GM12891 (cell line): Measurements from ENCODE around the gene ARMC9.
A peak's percentile ranks its signal among the peaks of the same experiment; 100 is the strongest.

Experiments used
- DNase-seq: peaks from one replicate; pipeline ENCODE4 v3.0.0; 2011; ENCODE audit warnings: low spot score; ENCODE audit not compliant: insufficient read length
- FAIRE-seq: peaks from 2 replicates; lab custom pipeline; 2011; peaks lifted over from hg19 to GRCh38; lab: Jason Lieb, UNC
- PAX5 ChIP-seq: IDR thresholded peaks from 2 replicates; pipeline ENCODE4 v1.6.1; 2011; ENCODE audit warnings: low read length, moderate library complexity, mild to moderate bottlenecking; ENCODE audit not compliant: insufficient read depth, severe bottlenecking
- POLR2A ChIP-seq: IDR thresholded peaks from 2 replicates; pipeline ENCODE4 v1.6.1; 2011; ENCODE audit warnings: low read depth, low read length, control low read depth
- POLR2AphosphoS5 ChIP-seq: IDR thresholded peaks from 2 replicates; pipeline ENCODE4 v1.6.1; 2011; ENCODE audit warnings: low read depth, low read length, control low read depth
- POU2F2 ChIP-seq: IDR thresholded peaks from 2 replicates; pipeline ENCODE4 v1.6.1; 2011; ENCODE audit warnings: low read depth, mild to moderate bottlenecking, control low read depth, low read length, moderate library complexity
- SPI1 ChIP-seq: IDR thresholded peaks from 2 replicates; pipeline ENCODE4 v1.6.1; 2011; ENCODE audit warnings: low read depth, low read length, control low read depth
- TAF1 ChIP-seq: IDR thresholded peaks from 2 replicates; pipeline ENCODE4 v1.6.1; 2011; ENCODE audit warnings: low read depth, low read length, control low read depth

ARMC9 gene

DNA sequence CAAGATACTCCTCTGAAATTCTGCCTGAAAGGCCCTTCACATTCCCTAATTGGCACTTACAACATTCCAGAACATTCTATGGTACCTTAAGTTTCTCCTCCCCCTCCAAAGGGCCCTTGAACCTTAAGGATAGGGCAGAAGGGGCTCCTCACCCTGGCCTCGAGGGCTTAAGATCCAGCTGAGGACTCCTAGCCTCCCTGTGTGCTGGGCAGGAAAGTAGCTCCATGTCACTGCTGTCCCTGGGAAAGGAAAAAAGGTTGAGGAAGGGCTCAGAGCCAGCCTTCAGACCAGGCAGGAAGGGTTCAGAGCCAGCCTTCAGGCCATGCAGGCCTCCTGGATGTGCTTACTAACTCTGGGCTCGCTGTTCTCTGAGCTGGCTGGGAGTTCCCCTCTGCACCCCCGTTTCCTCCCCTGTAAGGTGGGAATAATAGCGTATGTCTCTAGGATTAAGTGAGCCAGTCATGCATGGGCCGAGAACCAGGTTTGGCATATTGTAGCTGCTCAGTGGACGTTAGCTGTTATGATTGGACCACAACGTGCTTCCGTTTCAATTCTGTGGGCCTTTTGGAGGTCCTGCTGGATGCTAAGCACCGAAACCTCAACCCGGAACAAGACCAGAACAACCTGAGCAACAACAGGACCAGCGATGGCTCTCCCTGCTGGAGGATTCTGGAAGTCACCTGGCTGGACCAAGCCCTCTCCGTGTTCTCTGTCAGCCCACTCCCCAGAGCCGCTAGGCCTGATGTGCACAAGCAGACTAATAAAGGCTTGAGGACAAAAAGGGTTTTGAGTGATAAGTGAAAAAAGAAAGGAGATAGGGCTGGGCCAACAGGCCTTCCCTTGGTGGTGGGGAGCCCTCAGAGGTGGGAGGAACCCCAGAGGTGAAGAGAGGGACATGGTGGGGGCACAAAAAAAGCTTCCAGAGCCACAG lies 196.0 kb downstream of the ARMC9 start:
- peak; percentile 99 for FAIRE-seq
- TF ChIP-seq POLR2AphosphoS5 (peak; percentile 76), POU2F2 (peak; percentile 73; the same call in 1 of the 2 replicates), SPI1 (peak; percentile 58), PAX5 (no peak), POLR2A (peak; percentile 84), TAF1 (peak; percentile 58; the same call in 1 of the 2 replicates)
- DNase-seq = peak; percentile 84

DNA sequence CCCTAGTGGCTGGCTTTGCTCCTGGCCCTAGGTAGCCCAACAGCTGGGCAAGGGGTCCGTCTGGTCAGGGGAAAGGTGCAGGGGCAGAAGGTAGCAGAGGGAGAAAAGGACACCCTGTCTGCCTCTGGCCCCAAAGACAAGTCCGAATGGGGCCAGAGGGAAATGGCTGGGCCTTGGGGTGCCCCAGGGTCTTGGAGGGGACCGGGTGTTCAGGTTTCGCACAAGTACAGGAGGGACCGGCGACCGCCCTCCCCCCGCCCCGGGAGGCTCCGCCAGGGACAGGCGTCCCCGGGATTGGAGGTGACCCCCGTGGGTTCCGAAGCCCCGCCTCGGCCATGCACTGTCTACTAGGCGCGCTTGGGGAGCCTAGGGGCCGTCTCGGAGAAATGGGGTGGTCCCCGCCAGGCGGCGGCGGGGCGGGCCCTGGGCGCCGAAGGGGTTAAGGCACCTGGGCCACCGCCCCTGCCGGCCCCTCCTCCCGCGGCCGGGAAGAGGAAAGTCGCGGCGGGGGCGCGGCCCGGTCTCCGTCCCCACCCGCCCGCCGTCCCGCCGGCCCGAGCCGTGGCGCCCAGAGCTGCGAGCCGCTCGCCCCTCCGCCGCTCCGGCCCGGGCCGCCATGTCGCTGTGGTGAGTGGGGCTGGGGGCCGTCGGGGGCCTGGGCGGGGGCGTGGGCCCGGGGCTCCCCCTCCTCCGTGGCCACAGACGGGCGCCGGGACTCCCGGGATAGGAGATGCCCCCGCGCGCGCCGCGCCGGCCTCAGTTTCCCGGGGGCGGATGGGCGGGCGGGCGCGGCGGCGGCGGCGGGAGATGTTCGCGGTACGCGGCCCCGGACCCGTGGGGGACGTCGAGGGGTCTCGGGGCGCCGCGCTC lies 197.0 kb downstream of the ARMC9 start, which contains the start of gene B3GNT7:
B3GNT7 (plus strand) TSS at position 523 of the 870 bp plus-strand sequence; CDS start at position 617, 94 bp downstream.
- DNase-seq (peak; percentile 74), FAIRE-seq (peak; percentile 69)
- no peak for TF ChIP-seq POLR2A
- TF ChIP-seq POLR2AphosphoS5 = no peak

DNA sequence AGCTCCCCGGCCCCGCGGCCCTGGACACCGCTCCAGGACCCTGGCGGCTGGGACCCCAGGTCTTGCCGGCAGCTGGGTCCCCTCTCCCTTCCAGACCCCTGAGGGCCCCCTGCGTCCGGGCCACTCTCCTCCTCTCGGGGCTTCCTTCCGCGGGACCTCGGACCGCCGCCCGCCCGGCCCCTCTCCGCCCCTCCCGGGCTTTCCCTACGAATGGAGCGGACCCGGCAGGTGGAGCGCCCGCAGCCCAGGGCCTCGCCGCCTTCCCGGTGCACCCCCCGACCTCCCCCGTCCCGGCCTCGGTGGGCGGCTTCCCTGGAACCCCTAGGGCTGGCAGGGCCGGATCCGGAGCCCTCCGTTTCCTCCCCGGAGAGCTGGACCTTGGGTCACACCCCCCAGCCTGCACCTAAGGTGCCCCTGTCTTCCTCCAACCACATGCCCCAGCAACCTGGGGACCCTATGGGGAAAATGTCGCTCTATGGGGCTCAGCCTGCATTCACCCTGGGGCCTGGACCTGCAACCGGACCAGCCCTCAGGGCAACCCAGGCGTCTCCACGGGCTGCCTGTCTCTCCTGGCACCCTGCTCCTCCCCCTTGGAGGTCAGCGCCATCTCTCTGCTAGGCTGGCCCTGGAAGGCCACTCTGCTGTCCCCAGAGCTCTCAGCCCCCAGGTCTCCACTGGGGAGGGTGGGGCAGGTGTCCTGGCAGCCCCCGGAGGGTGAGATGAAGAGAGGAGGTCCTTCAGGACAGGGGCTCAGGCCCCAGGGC lies 197.8 kb downstream of the ARMC9 start:
- DNase-seq (peak; percentile 44), FAIRE-seq (peak; percentile 20)
- no peak for TF ChIP-seq POLR2AphosphoS5
- no peak for TF ChIP-seq TAF1
- no peak for TF ChIP-seq POLR2A
- TF ChIP-seq POU2F2 = no peak
- TF ChIP-seq PAX5 = no peak
- no peak for TF ChIP-seq SPI1

DNA sequence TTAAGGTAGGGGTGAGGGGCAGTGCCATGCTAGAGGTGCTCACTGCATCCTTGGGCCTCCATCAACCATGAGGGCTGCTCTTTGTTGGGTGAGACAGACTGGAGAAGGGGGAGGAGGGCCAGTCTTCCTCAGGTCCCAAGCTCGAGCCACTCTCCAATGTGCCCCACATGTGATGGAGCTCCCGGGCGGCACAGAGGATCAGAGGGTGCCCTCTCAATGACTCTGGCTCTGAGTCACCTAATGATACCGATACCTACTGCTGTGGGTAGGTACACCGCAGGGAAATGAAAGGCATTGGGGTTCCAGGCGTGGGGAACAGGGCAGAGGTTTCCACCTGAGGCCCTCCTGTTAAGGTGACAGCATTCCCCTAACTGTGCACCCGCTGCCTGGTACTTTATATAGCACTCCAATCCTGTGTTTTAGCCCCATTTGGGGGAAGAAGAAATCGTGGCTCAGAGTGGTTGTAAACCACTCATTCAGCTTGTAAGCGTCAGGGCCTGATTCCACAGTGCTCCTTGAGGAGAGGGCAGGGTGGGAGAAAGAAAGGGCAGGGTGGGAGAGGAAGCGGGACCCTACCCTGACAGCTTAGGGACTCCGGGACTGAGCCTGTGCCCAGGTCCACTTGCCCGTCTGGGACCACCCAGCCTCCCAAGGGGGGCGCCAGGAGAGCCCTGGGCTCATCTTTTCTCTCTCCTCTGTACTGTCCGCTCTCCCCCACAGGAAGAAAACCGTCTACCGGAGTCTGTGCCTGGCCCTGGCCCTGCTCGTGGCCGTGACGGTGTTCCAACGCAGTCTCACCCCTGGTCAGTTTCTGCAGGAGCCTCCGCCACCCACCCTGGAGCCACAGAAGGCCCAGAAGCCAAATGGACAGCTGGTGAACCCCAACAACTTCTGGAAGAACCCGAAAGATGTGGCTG lies 198.8 kb downstream of the ARMC9 start:
- no peak for DNase-seq
- peak; percentile 9 for FAIRE-seq
- no peak for TF ChIP-seq TAF1
- no peak for TF ChIP-seq PAX5
- no peak for TF ChIP-seq POU2F2
- no peak for TF ChIP-seq POLR2AphosphoS5
- TF ChIP-seq SPI1 = no peak
- no peak for TF ChIP-seq POLR2A

DNA sequence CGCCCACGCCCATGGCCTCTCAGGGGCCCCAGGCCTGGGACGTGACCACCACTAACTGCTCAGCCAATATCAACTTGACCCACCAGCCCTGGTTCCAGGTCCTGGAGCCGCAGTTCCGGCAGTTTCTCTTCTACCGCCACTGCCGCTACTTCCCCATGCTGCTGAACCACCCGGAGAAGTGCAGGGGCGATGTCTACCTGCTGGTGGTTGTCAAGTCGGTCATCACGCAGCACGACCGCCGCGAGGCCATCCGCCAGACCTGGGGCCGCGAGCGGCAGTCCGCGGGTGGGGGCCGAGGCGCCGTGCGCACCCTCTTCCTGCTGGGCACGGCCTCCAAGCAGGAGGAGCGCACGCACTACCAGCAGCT lies 199.5 kb downstream of the ARMC9 start:
- no peak for TF ChIP-seq PAX5
- no peak for TF ChIP-seq SPI1
- no peak for TF ChIP-seq TAF1
- TF ChIP-seq POLR2A = no peak
- no peak for TF ChIP-seq POLR2AphosphoS5
- TF ChIP-seq POU2F2 = no peak
- FAIRE-seq (no peak), DNase-seq (no peak)

DNA sequence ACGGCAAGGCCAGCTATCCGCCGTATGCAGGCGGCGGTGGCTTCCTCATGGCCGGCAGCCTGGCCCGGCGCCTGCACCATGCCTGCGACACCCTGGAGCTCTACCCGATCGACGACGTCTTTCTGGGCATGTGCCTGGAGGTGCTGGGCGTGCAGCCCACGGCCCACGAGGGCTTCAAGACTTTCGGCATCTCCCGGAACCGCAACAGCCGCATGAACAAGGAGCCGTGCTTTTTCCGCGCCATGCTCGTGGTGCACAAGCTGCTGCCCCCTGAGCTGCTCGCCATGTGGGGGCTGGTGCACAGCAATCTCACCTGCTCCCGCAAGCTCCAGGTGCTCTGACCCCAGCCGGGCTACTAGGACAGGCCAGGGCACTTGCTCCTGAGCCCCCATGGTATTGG lies 200.2 kb downstream of the ARMC9 start:
- DNase-seq (no peak), FAIRE-seq (no peak)
- TF ChIP-seq POLR2A (no peak), POU2F2 (no peak), TAF1 (no peak), POLR2AphosphoS5 (no peak), PAX5 (no peak), SPI1 (no peak)

DNA sequence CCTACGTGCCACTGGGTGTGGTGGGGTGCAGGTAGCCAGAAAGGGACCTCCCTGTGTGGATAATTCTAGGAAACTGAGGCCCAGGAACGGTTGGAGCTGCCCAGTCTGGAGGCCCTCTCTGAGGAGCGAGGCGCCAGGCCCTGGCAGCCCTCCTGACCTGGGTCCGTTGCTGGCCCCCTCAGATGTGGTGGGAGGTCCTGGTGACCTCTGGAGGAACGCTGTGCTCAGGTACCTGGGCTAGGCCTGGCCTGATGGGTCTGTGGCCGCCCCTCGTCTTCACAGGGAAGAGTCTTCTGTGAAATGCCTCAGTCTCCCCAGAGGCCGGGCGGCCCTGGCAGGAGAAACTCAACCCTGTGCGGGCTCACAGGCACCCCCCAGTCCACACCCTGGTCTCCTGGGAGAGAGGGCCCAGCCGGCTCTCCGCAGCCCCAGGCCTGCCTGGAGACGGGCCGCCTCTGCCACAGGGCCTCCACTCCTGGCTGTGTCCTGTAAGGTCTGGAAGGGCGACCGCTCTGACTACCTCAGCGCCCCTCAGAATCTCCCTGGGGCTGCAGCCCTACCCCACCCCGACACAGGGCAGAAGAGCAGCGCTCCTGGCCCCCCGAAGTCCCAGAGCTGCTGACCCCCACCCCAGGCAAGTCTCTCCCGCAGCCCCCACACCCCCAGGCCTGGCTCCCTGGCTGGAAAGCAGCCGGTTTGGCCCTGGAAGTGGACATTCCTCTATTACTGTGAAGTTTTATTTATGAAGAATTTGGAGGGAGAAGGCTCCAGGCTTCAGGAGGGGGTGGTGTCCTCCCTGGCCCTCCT lies 200.8 kb downstream of the ARMC9 start:
- FAIRE-seq = no peak
- no peak for DNase-seq
- no peak for TF ChIP-seq TAF1
- TF ChIP-seq POLR2A = no peak
- TF ChIP-seq POU2F2 = no peak
- no peak for TF ChIP-seq POLR2AphosphoS5
- no peak for TF ChIP-seq PAX5
- no peak for TF ChIP-seq SPI1
